ENCODE measurements around the gene PAN3.

DNA sequence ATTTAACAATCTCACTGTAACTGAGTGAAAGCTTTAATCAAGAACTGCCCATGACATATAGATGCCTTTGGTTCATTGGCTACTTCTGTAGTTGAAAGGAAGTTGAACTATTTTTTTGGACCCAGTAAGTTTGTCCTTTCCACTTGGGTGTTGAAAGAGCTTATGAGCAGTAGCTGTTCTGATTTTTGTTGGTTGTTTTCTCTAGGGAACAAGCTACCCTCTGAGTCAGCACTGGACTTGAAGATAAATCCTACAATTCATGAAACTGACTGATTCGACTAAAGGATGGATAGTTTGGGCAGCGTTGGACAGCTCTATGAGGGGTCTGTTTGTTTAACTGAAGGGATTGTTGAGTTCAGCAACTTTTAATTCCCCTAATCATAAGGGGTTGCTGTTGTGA, 101.0 kb downstream of the PAN3 start:
- TF ChIP-seq, protein P1, sequence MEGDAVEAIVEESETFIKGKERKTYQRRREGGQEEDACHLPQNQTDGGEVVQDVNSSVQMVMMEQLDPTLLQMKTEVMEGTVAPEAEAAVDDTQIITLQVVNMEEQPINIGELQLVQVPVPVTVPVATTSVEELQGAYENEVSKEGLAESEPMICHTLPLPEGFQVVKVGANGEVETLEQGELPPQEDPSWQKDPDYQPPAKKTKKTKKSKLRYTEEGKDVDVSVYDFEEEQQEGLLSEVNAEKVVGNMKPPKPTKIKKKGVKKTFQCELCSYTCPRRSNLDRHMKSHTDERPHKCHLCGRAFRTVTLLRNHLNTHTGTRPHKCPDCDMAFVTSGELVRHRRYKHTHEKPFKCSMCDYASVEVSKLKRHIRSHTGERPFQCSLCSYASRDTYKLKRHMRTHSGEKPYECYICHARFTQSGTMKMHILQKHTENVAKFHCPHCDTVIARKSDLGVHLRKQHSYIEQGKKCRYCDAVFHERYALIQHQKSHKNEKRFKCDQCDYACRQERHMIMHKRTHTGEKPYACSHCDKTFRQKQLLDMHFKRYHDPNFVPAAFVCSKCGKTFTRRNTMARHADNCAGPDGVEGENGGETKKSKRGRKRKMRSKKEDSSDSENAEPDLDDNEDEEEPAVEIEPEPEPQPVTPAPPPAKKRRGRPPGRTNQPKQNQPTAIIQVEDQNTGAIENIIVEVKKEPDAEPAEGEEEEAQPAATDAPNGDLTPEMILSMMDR (IDR thresholded peaks at IDR 0.05): no peak
- TF ChIP-seq EZH2 (IDR thresholded peaks at IDR 0.05) (no peak), EZH2phosphoT487 (IDR thresholded peaks at IDR 0.05) (no peak)

All from neural progenitor cell (in vitro differentiated cells).